Muscle of leg (tissue), 11 donors: ENCODE data around the gene SLC25A19. TPM values are rescaled to one million over a fixed set of nuclear protein-coding genes. Genes with fewer than 3 reads are reported as not detected.
A peak's percentile ranks its signal among the peaks of the same experiment; 100 is the strongest.
"Not testable (repeated sequence)": the region's sequence is repeated elsewhere in the genome, so short reads cannot be mapped to it uniquely, and the experiment has no call there.

Experiments used
- DNase-seq: peaks from one replicate; pipeline ENCODE4 v3.0.0; 2013
- H3K27ac ChIP-seq: one replicate; pipeline ENCODE4 v1.5.1; 2013; ENCODE audit warnings: mild to moderate bottlenecking, low read length, control low read depth
- H3K27me3 ChIP-seq: one replicate; pipeline ENCODE4 v1.6.1; 2013; ENCODE audit warnings: low read length; ENCODE audit not compliant: control insufficient read depth, insufficient read depth
- H3K36me3 ChIP-seq: one replicate; pipeline ENCODE4 v1.6.1; 2013; ENCODE audit warnings: low read length; ENCODE audit not compliant: control insufficient read depth, insufficient read depth
- H3K4me1 ChIP-seq: one replicate; pipeline ENCODE4 v1.6.1; 2013; ENCODE audit warnings: low read length; ENCODE audit not compliant: control insufficient read depth, insufficient read depth
- H3K4me3 ChIP-seq: one replicate; pipeline ENCODE4 v1.5.1; 2013; ENCODE audit warnings: low read length, control low read depth
- H3K9me3 ChIP-seq: replicated peaks from 2 replicates; pipeline ENCODE4 v1.6.1; 2013; ENCODE audit warnings: low read depth, low read length; ENCODE audit not compliant: control insufficient read depth
- WGBS: methylation state at CpG from one replicate; pipeline ENCODE4 v1.1.5; 2013; ENCODE audit warnings: missing lambda C conversion rate; ENCODE audit not compliant: insufficient coverage; 5-methylcytosine and 5-hydroxymethylcytosine counted together
- polyA plus RNA-seq, 8 donors: library from polyadenylated mRNA; unstranded; fragments of 120-200 nt; gene quantifications; one replicate each; pipeline versions ENCODE4 v1.2.1 to v1.2.3, GENCODE V29; 2013; ENCODE audit warnings: inconsistent platforms in 1 of 8, low replicate concordance in 1 of 8; ENCODE audit not compliant: insufficient read length in 8 of 8, insufficient read depth in 1 of 8
- total RNA-seq: library from RNA; stranded (reverse); fragments of 120-200 nt; gene quantifications from one replicate; pipeline ENCODE4 v1.2.4, GENCODE V29; 2013

The SLC25A19 gene
- total and polyA plus RNA-seq, 9 donors: 6.1 to 8.3 (median 7.2) TPM

GRCh38 chr17:75287221-75287620, 2.0 kb downstream of the SLC25A19 start:
- whole genome bisulfite sequencing: 85% methylated on average over 4 of the region's 9 CpGs
- Histone ChIP-seq H3K27ac (no peak overlapping the region), H3K4me1 (peaks cover 7% of the 10 kb centered on the region)

GRCh38 chr17:75285123-75285522, 4.1 kb downstream of the SLC25A19 start:
- Histone ChIP-seq H3K9me3 (no peaks in the 10 kb centered on the region), H3K36me3 (peaks cover 33% of the 10 kb centered on the region), H3K4me3 (no peak overlapping the region), H3K27ac (no peak overlapping the region), H3K4me1 (peaks cover 7% of the 10 kb centered on the region), H3K27me3 (no peaks in the 10 kb centered on the region)
- 74% methylated on average over 5 of the region's 6 CpGs for WGBS
- no peak for DNase-seq

More at GRCh38 chr17:75287221-75287620, 2.0 kb downstream of the SLC25A19 start:
- Histone ChIP-seq H3K27me3 (no peaks in the 10 kb centered on the region), H3K36me3 (peaks cover 19% of the 10 kb centered on the region), H3K4me3 (no peak overlapping the region), H3K9me3 (no peaks in the 10 kb centered on the region)
- DNase-seq: no peak

- not testable (repeated sequence) for H3K27ac ChIP-seq, H3K9me3 ChIP-seq, H3K27me3 ChIP-seq, H3K4me3 ChIP-seq, DNase-seq
- Histone ChIP-seq H3K4me1 (peaks cover 12% of the 10 kb centered on the region), H3K36me3 (peaks cover 32% of the 10 kb centered on the region)
- no CpG with 5 or more reads among the region's 4 CpGs for WGBS
These were observed 9.0 kb downstream of the SLC25A19 start for GRCh38 chr17:75280189-75280588.

DNA sequence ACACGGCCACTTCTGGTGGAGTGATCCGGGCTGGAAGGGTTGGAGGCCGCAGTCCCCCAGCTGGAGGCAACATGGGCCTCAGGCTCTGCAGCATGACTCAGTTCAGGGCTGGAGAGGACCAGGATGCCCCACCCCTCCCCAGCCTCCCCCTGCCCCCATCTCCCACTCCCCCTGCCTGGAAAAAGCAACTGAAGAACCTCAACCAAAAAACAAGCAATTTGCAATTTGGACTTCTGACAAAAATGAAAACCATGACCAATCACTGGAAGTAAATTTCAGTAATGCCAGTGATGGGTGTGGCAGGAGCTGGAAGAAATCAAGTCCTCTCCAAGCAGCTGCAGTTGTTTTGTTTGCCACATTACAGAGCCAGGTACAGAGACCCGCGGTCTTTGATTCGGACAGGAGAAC, 11.6 kb downstream of the SLC25A19 start:
- WGBS: 94% methylated on average over 3 of the region's 6 CpGs
- peaks cover 17% of the 10 kb centered on the region for H3K4me1 ChIP-seq

GRCh38 chr17:75273977-75274708, 15.1 kb downstream of the SLC25A19 start:
- Histone ChIP-seq H3K36me3 (peaks cover 19% of the 10 kb centered on the region), H3K27me3 (no peaks in the 10 kb centered on the region), H3K9me3 (no peaks in the 10 kb centered on the region), H3K4me1 (peaks cover 38% of the 10 kb centered on the region), H3K27ac (no peak overlapping the region), H3K4me3 (no peak overlapping the region)
- DNase-seq: no peak
- 57% methylated on average over 5 of the region's 7 CpGs for WGBS

More for the DNA sequence above, 11.6 kb downstream of the SLC25A19 start:
- H3K4me3 ChIP-seq: no peak overlapping the region
- H3K27ac ChIP-seq: peak overlapping the region; percentile 55
- H3K9me3 ChIP-seq: no peaks in the 10 kb centered on the region
- no peak for DNase-seq
- H3K27me3 ChIP-seq: no peaks in the 10 kb centered on the region
- peaks cover 31% of the 10 kb centered on the region for H3K36me3 ChIP-seq

DNA sequence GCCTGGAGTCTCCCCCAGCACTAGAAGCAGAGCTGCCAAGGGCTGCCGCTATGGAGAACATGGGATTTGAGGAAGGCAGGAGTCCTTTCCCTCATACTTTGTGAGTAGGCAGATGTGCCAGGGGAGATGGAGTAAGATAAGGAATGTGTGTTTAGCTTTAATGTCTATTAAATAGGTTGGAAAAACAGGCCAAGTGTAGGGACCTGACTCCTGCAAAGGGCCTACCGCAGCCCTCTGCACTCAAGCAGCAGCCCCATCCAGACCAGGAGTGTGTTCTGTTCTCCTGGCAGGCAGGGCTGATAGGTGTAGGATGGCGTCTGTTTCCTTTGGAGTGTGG, 16.4 kb downstream of the SLC25A19 start:
- H3K36me3 ChIP-seq: peaks cover 19% of the 10 kb centered on the region
- 83% methylated on average over 1 of the region's 3 CpGs for WGBS
- peaks cover 39% of the 10 kb centered on the region for H3K4me1 ChIP-seq
- H3K27ac ChIP-seq: no peak overlapping the region
- no peaks in the 10 kb centered on the region for H3K9me3 ChIP-seq
- H3K4me3 ChIP-seq: no peak overlapping the region
- no peak for DNase-seq
- H3K27me3 ChIP-seq: no peaks in the 10 kb centered on the region

GRCh38 chr17:75271955-75272847, 17.0 kb downstream of the SLC25A19 start:
- peaks cover 22% of the 10 kb centered on the region for H3K36me3 ChIP-seq

DNA sequence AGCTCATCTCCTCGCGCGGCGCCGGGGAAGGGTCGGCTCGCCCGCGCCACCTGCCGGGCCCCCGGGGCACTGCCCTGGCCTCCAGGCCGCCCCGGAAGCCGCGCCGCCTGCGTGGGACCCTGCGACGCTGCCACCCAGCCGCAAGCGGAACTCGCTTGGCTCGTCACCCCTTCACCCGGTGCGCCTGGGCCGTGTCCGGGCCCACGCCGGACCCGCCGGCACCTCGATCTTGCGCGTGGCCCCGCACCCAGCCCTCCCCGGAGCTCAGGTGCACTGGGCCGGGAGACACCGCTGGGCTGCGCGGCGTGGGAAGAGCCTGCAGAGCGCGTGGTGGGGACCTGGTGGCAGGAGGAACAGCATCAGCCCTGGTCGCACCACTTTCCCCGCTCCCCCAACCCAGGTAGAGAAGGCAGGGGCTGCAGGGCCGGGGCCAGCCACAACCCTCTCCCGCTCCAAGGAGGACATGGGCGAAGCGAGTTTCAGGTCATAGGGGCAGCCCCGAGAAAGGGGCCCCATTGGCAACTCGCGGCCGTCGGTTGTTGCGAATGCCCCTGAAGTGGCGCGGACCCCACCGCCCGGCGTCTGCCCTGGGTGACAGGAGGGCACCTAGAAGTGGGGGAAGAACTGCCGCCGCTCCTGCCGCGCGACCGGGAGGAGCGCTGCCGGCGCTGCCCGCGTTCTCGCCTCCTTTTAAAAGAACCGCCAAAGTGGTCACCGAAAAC, 17.8 kb downstream of the SLC25A19 start:
- no peak overlapping the region for H3K27ac ChIP-seq
- H3K9me3 ChIP-seq: no peaks in the 10 kb centered on the region
- under 1% methylated on average over 62 of the region's 74 CpGs for WGBS
- H3K27me3 ChIP-seq: no peaks in the 10 kb centered on the region
- H3K4me3 ChIP-seq: peak overlapping the region; percentile 47
- DNase-seq: peak; percentile 54
- H3K36me3 ChIP-seq: peaks cover 26% of the 10 kb centered on the region
- peaks cover 46% of the 10 kb centered on the region for H3K4me1 ChIP-seq

More at GRCh38 chr17:75271955-75272847, 17.0 kb downstream of the SLC25A19 start:
- H3K9me3 ChIP-seq: no peaks in the 10 kb centered on the region
- no peaks in the 10 kb centered on the region for H3K27me3 ChIP-seq
- peak overlapping the region; percentile 47 for H3K4me3 ChIP-seq
- 44% methylated on average over 18 of the region's 24 CpGs for WGBS
- H3K27ac ChIP-seq: no peak overlapping the region
- DNase-seq: no peak
- H3K4me1 ChIP-seq: peaks cover 41% of the 10 kb centered on the region

GRCh38 chr17:75270966-75271232, 18.3 kb downstream of the SLC25A19 start, which contains the start of gene MIF4GD:
Gene MIF4GD (minus strand): TSS chr17:75271231. CDS start chr17:75270195, 1,036 bp downstream.
- peak; percentile 91 for DNase-seq
- under 1% methylated on average over 39 of the region's 39 CpGs for WGBS
- Histone ChIP-seq H3K4me3 (peak within 1 kb of the TSS; percentile 94), H3K36me3 (peaks cover 31% of the 10 kb centered on the region), H3K27me3 (no peaks in the 10 kb centered on the region), H3K4me1 (peaks cover 51% of the 10 kb centered on the region), H3K9me3 (no peaks in the 10 kb centered on the region), H3K27ac (peak within 1 kb of the TSS; percentile 96)
